Sigmoid colon (tissue), 4 donors: ENCODE data around the gene EEA1.

ENCODE experiments used
- POLR2A ChIP-seq, 2 donors: fragments of 450-650 bp; IDR thresholded peaks; one replicate each; pipeline ENCODE4 v1.6.1; 2016; ENCODE audit warnings: antibody characterized with exemption in 2 of 2, mild to moderate bottlenecking in 2 of 2, moderate library complexity in 2 of 2
- POLR2AphosphoS5 ChIP-seq, 4 donors: sonication (generic); formaldehyde crosslinking; IDR thresholded peaks; one replicate each; pipeline ENCODE4 v1.6.1; 2017; ENCODE audit warnings: antibody characterized with exemption in 4 of 4
- TF ChIP-seq, protein P1 (sequence below), 4 experiments: fragments of 450-650 bp in 3 of 4; fragments of 200-600 bp in 1 of 4; IDR thresholded peaks; one replicate each; pipeline ENCODE4 v1.5.1; 2016 to 2019; ENCODE audit warnings: antibody characterized with exemption in 4 of 4, mild to moderate bottlenecking in 3 of 4, moderate library complexity in 2 of 4

DNA sequence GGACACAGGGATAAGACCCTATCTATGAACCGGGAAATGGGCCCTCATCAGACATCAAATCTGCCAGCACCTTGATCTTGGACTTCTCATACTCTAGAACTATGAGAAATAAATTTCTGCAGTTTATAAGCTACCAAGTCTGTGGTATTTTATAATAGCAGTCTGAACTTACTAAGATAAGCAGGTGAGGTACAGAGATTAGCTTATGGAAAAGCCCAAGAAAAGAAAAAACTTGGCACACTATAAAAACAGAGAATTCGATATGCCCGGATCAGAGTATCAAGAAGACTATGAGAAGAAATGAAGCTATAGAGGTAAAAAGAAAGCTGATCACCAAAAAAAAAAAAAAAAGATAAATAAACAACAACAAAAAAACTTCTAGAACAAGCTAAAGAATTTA, 52.6 kb downstream of the EEA1 start:
- no peak for TF ChIP-seq POLR2A (IDR thresholded peaks at IDR 0.05)
- TF ChIP-seq POLR2AphosphoS5 (IDR thresholded peaks at IDR 0.05): no peak
- TF ChIP-seq, protein P1, sequence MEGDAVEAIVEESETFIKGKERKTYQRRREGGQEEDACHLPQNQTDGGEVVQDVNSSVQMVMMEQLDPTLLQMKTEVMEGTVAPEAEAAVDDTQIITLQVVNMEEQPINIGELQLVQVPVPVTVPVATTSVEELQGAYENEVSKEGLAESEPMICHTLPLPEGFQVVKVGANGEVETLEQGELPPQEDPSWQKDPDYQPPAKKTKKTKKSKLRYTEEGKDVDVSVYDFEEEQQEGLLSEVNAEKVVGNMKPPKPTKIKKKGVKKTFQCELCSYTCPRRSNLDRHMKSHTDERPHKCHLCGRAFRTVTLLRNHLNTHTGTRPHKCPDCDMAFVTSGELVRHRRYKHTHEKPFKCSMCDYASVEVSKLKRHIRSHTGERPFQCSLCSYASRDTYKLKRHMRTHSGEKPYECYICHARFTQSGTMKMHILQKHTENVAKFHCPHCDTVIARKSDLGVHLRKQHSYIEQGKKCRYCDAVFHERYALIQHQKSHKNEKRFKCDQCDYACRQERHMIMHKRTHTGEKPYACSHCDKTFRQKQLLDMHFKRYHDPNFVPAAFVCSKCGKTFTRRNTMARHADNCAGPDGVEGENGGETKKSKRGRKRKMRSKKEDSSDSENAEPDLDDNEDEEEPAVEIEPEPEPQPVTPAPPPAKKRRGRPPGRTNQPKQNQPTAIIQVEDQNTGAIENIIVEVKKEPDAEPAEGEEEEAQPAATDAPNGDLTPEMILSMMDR (IDR thresholded peaks at IDR 0.05): no peak
